HL-60 (cell line): ENCODE measurements around the gene TYROBP.

ENCODE experiments used
- CTCF ChIP-seq: IDR thresholded peaks from one replicate; pipeline ENCODE4 v1.5.1; 2011; ENCODE audit warnings: low read length, control low read depth, inconsistent platforms; ENCODE audit not compliant: insufficient read depth
- POLR2AphosphoS5 ChIP-seq: IDR thresholded peaks from 2 replicates; pipeline ENCODE4 v1.6.1; 2012; ENCODE audit warnings: low read depth
- REST ChIP-seq: IDR thresholded peaks from 2 replicates; pipeline ENCODE4 v1.6.1; 2012; ENCODE audit warnings: low read depth; ENCODE audit not compliant: insufficient replicate concordance

- no peak for TF ChIP-seq CTCF
- no peak for TF ChIP-seq POLR2AphosphoS5
- no peak for TF ChIP-seq REST
These were observed 21.8 kb upstream of the TYROBP start for GRCh38 chr19:35929876-35930275.
